GM19193 (cell line): ENCODE data around the gene PAX8.

Experiments
- POLR2A ChIP-seq: IDR thresholded peaks from 4 replicates; pipeline ENCODE4 v1.6.1; 2011; ENCODE audit not compliant: insufficient read depth, insufficient read length; ENCODE audit errors: extremely low read depth

PAX8 gene

DNA sequence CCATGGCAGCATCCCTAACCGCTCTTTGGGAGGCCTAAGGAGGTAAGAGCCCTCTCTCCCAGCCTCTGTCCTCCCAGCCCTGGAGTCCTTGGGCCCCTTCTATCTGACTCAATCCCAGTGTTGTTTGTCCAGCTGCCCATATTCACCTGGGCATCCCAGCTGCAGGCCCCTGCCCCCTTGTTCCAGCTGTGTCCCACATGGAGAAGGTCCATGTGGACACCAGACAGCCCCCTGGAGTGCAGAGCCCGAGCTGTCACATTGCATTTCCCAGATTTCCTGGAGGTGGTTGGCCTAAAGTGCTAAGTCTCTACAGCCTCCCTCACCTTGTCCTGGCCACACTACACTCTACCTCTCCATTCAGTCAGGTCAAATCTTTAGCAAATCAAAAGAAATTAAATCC lies 62.4 kb downstream of the PAX8 start:
- no peak for TF ChIP-seq POLR2A

DNA sequence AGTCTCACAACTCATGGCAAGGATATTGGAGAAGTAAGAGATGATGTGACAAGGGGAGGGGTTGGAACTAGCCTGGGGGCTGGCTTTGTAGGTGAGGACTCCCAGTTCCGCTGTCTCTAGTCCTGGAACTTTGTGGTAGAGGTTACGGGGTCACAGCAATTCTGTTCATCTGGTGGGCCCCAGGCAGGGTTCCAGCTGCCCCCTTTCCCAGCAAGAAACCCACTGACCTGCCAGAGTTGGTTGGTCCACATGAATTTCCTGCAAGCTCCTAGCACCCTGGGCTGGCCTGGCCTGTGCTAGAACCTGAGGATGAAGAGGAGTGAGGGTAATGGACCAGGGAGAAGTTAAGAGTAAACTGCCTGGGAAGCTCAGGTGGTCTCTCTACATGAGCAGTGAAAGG lies 63.7 kb downstream of the PAX8 start:
- TF ChIP-seq POLR2A: no peak

DNA sequence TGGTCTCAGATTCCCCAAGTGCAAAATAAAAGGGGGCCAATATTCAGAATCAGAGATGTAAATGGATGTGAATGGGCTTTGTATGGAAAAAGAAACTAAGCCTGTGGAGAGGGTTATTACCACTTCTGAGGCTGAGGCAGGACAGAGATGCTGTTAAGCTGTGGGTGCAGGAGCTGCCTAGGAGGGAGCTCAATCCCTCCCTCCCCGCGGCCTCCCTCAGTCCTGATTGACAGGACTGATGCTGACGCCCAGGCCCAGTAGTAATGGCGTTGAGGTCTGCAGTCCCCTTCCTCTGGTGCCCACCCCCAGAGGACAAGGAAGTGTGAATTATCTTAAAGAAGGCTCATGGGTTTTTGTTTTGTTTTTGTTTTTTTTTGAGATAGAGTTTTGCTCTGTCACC lies 64.6 kb downstream of the PAX8 start:
- TF ChIP-seq POLR2A: no peak

DNA sequence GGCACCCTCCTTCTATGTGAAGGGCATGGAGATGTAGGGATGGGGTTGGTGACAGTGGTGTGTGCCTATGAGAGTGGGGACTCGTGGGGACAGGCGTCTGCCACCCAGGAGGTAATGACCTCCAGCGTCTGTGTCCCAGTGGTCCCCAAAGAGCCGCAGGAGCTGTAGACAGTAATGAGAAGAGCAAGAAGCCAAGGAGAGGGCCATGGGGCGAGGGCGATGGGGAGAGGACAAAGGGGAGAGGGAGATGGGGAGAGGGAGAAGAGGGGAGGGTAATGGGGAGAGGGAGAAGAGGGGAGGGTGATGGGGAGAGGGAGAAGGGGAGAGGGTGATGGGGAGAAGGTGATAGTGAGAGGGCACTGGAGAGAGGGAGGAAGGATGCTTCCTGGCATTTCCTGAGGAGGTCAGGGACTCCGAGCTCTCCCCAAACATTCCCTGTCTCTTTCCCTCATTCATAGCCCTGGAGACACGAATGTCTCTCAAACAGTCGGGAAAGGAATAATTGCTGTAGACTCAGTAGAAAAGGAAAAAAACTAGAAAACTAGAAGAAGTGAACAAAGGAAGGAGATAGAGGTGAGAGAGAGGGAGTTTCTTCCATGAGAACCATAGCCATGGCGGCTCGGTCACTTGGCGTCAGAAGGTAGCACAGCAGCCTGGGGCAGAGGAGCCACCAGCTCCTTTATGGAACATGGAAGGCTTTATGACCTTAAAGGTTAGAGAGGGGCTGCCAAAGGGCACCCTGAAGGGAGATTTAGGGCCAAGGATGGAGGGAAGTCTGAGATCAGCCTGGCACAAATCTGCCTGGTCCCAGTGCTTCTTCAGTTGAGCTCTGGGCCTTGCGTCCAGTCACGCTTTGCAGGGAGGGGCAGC lies 65.4 kb downstream of the PAX8 start:
- no peak for TF ChIP-seq POLR2A

DNA sequence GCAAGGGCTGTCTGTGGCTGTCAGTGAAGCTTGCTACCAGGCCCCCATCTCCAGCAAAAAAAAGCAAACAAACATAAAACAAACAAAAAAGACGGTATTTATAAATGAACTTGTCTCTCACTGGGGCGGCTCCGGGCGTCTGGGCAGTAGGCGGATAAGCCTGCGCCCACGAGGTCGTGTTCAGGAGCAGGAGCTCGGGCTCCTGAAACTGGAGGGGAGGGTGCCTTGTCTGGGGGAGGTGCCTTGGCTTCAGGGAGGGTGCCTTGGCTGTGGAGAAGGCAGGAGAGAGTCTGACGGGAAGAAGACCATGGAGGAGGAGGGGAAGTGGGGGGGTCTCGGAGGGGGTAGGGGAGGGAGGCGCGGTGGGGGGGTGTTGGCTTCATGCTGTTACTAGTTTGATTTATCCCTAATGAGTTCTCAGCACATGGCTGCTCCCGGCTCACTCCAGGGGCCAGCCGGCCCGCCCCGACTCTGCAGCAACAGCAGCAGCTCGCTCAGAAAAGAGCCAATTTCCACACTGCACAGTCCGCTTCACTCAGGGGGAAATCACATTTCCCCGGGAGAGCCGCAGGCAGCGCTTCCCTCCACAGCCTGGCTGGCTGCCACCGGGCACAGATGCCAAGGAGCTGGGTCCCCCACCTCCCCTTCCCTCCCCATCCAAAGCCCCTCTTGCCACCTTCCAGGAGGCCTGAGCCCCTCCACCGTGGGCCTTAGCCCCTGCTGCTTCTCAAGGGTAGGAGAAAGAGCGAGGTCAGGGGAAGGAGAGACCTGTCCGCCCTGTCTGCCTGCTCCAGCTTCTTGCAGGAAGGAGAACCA lies 66.3 kb downstream of the PAX8 start:
- no peak for TF ChIP-seq POLR2A

DNA sequence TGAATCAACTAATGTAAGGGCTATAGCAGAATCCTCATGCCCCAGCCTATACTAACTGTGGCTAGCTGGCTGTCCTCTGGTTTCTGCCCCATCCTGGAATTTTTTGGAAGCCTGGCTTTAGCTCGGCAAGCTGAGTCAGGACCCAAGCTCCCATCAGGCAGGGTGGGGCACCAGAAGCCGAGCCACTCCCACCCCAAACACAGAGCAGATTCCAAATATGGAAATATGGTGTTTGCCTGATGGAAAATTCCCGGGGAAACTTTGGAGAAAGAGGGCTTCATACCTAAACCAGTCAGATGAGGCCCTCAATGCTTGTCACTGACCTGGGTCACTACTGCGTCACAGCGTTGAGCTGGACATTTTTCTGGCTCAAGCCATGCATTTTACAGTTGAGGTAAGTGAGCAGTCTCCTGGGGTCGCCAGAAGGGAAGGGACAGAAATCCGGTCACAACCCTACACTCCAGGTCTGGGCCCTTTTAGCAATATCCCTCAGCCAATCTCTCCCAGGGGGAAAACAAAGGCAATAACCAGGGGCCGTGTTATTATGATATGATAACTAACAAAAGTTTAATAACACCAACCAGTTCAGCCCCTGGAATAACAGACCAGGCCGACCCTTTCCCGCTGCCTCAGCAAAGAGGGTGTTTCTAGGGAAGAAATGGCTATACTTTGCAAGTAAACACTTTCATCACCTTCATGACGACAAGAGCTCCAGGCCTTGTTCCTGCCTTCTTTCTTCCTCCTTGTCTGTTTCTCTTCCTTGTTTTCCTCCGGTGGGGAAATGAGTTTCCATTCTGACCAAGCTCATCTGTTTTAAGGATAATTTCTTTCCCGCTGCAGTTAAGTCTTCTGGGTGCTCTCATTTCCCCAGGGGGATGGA lies 67.3 kb downstream of the PAX8 start:
- TF ChIP-seq POLR2A: no peak

DNA sequence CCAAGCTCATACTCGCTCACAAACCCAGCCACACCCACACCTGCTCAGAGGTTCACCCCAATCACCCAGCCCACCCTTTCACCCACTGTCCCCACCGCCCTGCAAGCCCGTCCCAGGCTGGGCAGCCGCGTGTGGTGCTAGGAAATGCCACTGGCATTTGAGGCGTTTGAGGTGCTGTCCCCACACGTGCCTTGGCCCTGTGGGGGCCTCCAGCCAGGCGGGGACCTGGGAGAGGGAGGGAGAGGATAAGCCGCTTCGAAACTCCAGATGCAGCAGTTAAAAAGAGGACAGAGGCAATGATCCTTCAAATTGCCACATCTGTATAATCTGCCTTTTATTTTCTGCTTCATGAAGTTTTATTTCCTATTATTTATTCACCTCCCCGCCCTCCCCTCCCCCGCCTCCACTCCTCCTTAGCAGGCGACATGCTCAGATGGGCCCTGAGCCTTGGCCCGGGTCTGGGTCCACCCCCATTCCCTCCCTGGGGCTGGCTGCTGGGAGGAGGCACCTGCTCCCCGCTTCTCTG lies 69.0 kb downstream of the PAX8 start:
- no peak for TF ChIP-seq POLR2A

DNA sequence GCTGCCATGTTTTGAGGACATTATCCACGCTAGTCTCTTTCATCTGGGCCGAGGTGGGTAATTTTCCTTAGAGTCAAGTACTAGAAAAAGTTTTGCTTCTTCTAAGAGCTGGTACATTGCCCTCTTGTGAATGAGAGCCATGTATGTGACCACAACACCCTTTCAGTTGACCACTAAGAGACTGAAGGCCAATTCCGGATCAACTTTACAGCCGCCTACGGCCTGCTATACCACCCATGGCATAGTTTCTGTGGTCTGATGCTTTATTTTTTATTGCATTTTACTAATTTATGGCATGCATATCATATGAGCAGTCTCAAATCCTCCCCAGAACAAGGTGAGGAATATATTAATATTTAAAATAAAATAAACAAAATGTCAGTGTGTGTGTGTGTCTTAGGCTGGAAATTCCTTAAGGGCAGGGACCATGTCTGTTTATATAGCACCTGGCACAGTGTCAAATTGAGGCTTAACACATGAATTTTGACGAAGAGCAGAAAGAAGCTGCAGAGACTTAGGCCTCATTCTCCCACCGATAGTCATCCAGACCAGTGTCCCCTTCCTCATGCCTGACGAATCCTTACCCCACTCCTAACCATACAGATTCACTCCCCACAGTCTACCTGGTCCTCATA lies 69.6 kb downstream of the PAX8 start:
- TF ChIP-seq POLR2A: no peak

DNA sequence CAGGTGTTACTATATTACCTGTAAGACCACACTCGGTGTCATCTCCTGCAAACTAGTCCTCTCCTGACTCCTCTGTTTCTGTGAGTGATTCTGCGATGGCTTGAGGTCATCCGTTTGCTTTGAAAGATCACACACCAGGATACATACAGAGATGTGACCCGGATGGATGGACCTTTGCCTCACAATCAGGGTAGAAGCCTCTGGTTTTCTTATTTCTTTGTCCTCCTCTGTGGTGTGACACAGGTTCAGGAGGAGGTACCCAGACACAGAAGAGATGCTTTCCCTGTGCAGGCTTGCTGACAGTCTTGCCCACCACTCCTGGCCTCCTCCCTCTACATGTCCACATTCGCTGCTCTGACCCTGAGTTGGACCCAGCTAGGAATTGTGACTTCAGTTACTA lies 70.3 kb downstream of the PAX8 start:
- TF ChIP-seq POLR2A: no peak

DNA sequence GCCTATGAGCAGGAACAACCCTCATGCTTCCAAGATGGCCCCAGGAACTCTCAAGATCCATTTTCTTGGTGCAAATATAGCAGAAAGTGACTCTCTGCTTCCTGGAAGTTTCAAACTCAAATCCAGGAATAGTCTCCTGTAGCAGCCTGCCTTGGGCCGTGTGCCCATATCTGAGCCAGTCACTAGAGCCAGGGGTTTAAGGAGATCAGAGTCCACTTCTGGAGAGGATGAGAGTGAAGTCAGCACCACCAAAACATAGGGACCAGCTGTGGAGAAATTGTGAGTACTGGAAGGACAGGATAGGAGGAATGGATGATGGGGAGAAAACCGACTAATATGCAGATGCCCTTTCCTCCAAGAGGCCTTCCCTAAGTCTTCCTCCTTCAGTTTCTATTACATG lies 71.7 kb downstream of the PAX8 start:
- no peak for TF ChIP-seq POLR2A

DNA sequence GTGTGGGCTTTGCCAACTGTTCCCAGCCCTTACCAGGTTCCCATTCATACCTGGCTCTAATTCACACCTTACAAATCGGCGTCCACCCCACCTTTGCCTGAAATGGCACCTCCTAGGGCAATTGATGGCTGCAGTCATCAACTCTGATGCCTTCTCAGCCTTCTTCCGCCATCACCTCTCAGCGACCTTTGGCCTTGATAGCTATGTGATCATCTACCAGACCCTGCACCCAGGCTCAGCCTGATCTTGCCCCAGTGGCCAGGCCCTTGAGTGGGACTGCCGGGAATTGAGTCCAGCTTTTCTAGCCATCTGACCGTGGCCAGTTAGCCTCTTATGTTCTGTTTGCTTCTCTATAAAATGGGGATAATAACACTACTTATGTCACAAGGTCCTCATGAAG lies 72.5 kb downstream of the PAX8 start:
- no peak for TF ChIP-seq POLR2A

DNA sequence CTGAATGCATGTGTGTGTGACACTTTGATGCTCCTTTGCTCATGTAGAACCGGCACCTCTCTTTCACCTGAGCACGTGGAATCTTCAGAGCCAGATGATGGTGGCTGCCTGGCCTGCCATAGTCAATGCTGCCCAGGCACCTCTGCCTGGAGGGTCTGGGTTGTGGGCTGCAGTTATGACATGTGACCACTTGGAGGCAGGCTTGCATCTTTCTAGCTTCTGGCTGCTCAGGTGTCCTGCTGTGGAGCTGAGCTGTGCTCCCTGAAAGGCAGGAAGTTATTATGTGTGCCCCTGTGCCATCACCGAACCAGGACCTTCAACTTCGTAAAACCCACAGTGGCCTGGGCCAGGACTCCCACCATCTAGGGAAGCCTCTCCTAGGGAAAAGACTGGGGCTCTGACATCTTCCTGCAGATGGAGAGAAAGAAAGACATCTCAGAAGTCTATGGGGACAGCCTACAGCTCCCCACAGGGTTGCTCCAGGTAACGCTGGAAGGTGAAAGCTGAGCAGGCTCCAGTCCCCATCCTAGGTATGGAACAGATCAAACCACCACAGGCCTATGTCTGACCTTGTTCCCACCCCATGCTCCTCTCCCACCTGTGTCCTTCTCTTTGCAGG lies 74.7 kb downstream of the PAX8 start:
- no peak for TF ChIP-seq POLR2A

DNA sequence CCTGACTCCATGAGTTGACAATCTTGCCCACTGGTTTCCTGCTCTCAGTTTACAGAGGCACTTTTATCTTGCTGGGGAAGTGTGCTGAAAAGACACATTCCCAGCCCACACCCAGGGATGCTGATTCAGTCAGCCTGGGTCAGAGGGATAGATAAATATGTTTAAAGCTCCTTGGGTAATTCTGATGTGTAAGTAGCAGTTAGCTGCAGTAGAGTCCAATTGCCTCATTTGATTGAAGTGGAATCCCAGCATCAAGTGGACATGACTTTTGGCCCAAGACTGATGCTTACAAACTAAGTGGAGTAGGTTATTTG lies 75.5 kb downstream of the PAX8 start:
- TF ChIP-seq POLR2A: no peak
